ENCODE measurements around the gene PDE10A.

PDE10A gene

DNA sequence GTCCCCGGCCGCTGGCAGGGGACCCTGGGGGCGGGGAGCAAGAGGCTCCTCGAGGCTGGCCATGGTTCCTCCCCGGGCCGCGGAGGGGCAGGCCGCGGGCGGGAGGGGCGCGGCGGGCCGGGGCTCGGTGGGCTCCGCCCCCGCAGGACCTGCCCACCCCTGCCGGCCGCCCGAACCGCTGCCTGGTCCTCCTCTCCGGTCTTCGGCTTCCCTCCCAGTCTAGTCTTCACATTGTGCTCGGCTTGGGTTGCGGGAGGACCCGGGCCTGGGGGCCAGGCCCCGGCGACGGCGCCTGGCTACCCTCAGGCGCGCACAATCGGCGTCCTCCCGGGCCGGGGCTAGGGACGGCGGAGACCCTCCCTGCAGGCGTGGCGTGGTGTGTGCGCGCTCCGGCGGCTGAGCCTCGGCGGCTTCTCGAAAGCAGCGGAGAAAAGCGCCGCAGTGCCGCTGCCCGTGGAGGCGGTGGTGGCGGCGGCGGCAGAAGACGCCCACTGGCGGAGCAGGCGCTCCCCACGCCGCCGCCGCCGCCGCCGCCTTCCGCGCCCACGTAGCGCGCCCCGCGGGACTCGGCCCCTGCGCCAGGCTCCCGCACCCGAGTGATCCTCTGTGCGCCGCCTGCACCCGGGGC lies at the start of gene PDE10A:
Gene PDE10A (minus strand): TSS at position 493 of the 628 bp plus-strand sequence. CDS start 430 bp downstream, at position 63.
- DNase-seq, result peak; percentile 68

DNA sequence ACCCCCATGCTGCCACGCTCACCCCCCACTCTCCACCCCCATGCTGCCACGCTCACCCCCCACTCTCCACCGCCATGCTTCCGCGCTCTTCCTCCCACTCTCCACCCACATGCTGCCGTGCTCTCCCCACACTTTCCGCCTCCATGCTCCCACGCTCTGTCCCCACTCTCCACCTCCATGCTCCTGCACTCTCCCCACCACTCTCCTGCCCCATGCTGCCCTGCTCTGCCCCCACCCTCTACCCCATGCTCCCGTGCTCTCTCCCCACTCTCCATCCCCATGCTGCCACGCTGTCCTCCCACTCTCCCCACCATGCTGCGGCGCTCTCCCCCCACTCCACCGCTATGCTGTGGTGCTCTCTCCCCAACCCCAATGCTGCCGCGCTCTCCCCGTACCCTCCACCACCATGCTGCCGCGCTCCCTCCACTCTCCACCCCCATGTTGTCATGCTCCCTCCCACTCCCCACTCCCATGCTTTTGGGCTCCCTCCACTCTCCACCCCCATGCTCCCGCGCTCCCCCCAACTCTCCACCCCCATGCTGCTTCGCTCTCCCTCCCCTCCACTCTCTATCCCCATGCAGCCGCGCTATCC lies 46.0 kb upstream of the PDE10A start:
- DNase-seq, result no peak

DNA sequence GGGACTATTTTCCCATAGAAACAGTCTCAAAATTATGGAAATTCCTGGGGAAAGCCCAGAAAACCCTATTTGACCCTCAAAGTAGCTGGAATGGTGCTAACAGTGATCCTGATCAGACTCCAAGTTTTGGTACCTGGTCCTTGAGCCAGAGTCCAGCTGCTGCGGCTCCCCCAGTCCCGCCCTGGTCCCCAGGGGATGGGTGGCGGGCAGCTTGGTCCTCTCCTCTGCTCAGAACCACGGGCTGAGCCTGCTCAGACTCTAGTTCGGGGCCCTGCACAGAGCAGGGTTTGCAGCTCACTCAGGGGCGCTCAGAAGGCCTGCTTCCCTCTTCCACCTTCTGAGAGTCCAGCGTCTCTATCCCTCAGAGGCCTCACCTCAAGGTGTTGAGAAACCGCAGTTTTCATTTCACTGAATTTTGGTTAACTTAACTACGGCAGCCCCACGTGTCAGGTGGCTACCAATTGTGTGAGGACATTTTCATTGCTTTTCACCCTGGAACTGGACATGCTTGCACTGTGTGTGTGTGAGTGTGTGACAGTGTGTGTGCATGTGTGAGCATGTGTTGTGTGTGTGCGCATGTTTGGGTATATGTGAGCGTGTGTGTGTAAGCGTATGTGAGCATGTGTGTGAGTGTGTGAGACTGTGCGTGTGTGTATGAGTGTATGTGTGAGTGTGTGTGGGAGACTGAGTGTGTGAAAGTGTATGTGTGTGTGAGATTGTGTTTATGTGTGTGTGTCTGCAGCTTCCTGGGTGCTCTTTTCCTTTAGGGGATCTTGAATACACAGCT lies 44.2 kb upstream of the PDE10A start:
- DNase-seq, result no peak

DNA sequence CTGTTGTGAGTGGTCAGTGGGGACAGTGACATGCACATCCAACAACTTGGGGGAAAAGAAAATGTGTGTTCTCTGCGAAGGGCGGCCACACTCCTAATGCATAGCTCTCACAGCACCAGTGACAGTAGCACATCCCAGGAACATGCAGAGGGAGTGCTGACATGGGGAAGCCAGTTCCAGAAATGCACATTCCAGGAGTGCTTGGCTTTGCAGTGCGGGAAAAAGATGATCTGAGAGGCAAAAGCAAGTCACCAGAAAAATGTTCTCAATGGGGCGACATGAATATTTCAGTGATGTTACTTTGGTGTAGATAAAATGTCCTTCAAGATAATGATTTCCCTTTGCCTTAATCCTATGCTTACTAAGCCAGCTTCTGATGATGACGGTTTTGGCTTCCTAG lies 42.9 kb upstream of the PDE10A start:
- DNase-seq, result no peak

DNA sequence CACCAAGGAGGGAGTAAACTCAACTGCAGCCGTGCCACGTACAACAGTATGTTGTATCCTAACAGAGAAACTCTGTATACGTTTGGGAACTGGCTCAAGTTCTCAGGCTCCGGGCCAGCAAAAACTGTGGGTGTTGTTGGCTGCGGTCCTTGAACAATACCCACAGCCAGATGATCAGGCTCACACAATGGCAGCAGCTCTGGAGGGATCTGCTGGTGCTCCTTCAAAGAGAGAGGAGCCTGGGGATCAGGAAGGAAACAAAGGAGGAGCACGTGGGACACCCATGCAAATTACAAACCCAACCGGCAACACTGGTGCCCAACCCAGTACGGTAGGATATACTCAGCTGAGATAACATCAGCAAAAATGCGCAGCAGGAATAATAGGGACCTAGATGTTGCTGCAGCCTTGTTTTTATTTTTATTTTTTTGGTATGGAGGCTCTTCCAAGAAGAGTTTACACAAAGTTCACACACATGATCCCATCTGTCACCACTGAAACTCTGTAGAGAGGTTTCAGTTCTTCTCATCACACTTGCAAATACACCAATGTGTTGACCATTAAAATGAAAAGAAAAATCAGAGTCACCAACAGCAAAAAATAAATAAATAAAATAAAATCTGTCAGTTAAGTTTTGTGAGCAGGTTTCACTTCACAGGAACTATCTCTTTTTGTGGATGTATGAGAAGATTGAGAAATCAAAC lies 41.2 kb upstream of the PDE10A start:
- DNase-seq, result peak; percentile 36

DNA sequence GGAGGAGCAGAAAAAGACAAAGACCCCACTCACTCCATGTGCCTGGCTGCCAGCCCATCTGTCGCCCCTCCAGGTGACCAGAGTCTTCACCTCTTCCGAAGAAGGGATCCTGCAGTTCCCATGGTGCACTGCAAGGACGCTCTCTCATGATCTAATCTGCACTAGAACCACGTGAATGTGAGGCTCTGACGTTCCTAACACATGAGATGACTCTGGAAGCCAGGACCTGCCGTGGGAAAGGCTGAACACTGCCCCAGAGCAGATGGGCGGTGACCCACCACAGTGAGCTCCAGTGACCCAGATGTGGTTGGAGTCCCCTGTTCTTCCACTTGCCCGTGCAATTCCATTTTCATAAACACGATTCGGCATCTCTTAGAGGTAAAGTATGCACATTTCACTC lies 39.6 kb upstream of the PDE10A start:
- DNase-seq, result no peak

DNA sequence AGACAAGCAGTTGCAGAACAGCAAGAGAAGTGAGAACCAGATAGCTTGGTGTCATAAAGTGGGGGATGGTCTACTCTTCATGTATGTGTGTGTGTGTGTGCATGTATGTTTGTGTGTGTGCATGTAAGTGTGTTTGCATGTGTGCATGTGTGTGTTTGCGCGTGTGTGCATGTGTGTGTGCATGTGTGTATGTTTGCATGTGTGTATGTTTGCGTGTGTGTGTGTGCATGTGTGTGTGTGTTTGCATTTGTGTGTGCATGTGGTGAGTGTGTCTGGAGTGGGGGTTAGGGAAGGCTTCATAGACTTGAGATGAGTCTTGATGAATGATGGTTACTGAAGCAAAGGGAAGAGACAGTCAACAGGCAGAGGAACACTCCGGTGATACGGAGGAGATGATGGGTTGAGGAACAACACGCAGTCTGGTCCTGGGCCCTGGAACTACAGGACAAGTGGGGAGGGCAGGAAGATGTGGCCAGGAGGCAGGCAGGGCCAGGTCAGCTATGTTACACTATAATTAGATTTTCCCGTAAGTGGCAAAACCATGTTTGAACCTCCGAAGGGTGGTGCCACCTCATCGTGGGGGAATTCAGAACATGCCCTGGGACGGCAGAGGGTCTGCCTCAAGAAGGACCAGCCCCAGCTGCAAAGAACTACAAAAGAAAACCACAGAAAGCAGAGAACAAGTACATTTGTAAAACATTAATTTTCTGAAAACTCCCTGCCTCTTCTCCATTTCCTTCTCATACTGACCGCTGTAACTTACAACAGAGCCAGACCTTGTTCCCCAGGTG lies 38.7 kb upstream of the PDE10A start:
- no peak for DNase-seq

DNA sequence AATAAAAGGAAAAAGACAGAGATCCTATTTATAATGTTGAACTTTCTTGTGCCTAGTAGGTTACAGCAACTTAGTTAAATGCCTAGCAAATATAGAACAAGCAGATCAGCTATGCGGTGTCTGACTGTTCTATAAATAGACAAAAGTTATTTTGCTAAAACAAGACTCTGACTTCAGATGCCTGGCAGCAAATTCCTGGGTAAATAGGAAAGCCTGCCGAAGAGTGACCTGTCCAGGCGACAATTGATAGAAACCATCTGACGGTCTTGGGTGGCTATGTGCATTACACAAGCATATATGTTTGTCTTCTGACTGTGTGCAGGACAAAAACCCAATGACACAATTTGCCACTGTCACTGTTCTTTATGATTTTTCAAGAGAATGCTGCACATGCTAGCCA lies 38.0 kb upstream of the PDE10A start:
- no peak for DNase-seq

DNA sequence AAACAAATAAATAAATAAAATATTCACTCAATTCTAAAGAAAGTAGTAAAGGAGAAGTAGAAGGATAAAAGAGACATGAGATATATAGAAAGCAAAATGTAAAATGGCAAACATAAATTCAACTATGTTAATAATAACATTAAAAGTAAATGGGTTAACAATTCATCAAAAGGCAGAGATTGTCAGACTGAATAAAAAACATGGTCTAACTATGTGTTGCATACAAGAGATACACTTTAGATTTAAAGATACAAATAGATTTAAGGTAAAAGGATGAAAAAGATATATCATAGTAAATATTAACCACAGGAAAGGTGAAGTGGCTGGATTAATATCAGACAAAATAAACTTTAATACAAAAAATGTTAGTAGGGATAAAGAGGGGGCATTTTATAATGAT lies 35.8 kb upstream of the PDE10A start:
- DNase-seq, result no peak

DNA sequence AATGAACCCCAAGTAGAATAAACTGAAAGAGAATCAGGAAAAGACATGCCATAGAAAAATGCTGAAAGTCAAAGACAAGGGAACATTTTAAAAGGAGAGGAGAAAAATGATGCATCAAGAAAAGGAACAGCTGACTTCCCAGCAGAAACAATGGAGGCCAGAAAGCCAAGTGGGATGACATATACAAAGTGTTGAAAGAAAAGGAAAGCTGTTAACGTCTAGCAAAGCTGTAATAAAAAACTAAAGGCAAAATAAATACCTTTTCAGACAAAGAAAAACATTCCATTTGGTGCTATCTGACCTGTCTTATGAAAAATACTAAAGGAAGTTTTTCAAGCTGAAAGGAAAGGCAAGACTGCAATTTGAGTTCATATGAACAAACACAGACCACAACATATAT lies 34.1 kb upstream of the PDE10A start:
- no peak for DNase-seq

DNA sequence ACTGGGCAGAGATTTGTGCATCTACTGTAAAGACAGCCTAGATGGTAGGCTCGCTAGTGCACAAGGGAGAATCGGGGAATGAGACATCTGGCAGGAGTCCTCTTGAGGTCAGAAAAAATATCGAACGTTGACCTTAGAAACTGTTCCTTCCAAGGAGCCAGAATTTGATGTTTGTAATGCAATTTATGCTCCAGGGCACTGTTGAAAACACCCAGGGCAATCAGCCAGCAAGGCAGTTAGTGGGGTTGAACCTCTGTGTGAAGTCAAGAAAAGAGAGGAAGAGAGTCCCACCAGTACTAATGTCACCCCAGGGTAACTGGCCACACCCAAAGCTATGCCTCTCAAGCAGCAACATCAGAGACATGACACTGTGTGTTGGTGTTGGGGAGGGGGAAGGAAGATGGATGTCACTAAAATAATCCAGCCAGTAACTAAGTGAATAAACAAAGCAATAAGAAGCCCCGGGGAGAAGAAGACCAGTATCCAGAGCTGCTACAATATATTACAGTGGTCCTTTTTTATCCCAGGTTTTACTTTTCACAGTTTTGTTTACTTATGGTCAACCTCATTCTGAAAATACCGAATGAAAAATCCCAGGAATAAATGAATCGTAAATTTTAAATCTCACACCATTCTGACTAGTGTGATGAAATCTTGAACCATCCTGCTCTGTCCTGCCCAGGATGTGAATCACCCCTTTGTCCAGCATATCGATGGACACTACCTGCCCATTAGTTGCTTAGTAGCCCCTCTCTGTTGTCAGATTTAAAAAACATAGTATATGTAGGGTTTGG lies 32.9 kb upstream of the PDE10A start:
- DNase-seq, result no peak

DNA sequence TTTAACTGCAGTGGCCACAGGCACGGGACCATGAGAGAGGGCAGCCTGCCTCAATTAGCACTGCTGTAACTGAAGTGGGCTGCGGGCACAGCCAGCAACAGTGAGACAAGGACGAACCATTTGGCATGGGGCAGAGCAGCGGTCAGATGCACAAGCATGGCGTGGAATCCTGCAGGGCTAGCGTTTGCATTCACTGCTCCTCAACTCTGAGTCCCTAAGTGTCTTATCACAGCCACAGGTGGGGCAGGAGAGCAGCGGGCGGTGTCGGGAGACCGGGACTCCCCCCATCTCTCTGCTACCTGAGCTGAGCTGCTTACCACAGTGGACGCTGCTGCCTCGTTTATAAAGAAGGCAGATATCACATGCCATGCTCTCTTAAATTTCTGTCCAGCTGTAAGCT lies 31.3 kb upstream of the PDE10A start:
- DNase-seq, result no peak

DNA sequence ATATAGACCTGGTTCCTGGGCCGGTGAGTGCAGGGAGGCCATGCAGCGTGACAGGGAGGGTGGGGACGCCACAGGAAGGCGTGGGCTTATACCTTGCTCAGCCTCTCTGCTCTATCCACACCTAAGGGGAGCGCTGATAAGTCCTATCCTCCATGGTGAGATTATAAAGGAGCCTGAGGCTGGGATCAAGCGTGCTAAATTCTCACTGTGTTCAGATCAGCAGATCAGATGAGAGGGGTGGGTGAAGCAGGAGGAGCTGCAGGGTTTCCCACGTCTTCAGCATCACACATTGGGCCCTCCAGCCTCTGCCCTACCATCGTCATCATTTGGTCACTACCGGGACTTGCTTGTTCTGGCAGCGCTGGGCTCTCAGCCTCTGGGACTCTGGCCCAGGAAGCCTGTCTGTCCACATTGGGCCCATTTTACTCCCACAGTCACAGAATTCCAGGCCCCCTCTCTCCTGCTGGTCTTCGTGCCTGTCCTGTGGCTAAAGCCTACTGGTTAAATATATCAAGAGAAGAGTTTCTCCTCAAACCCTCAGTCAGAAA lies 29.1 kb upstream of the PDE10A start:
- DNase-seq, result no peak

DNA sequence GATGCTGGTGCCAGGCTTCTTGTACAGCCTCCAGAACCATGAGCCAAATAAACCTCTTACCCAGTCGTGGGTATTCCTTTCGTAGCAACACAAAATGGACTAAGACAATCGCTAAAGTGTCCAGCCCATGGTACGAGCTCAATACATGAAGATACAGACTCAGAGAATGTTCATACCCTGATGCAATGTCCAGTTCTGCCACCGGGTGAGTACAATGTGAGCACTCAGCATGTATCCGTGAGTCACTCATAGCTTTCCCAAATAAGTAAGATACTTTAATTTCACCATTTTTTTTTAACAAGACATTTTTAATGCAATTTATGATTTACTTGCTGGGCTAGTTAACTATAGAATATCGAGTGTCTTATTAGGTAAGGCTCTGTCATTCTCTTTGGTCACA lies 26.7 kb upstream of the PDE10A start:
- no peak for DNase-seq

DNA sequence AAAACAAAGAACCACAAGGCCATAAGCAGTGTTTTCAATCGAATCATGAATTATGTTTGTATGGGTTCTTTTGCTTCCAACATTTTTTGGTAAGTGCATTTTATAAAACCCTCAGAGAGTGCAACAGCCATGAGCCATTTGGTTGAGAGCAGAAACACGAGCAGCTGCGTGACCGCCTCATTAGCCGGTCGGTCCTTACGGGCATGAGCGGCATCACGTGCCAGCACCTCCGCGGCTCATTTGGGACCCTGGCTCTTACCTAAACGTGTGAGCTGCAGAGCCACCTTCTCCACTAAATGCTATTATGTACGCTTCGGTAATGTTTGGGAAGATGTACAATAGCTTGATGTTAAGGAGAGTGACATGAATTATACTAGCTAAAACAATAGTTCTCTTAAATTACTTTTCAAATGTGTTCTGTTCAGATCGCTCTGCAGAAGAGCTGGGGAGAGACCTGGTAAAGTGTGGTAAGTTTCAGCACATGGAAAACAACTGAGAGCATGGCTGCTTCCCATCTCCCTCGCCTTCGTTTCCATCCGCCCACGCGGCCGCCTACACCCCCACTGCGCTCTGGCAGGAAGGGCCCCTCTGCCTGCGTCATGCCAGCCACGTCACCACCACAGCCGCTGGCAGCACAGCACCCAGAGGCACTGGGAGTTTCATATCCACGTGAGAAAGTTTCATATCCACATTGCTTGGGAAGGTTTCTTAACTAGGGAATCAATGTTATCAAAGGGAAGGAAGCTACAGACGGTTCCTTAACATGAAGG lies 23.7 kb upstream of the PDE10A start:
- no peak for DNase-seq

DNA sequence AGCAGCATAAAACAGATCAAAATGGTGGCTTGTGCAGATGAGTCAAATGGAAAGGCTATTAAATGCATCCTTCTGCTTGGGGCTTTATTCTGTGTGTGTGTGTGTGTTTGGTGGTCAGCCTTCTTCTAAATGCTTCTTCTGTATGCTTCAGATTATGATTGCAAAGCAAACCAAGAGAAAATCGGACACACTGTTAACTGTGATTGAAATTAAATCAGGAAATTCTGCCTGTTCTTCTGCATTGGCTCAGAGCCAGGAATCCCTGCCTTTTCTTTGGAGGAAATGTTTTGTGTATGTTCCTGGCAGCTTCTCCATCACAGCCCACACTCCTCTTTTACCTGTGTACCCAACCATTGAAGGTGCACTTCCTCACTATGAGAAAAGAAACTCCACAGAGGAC lies 22.3 kb upstream of the PDE10A start:
- no peak for DNase-seq

DNA sequence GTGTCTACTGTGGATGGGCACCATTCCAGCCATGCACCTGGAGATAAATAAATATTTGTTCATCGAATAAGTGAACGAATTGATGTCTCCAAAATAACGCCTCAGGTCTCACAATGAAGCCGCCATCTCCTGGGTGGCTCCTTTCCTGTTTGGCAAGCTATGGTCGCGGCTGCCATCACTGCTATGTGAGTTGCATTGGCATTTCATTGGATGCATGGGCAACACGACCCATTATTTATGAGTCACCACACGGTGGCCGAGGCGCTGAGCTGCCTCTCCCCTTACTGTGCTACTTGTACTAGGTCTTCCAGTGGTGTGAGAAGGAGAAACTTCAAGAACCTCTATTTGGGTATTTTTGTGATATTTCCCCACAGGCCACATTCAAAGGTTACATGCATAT lies 21.3 kb upstream of the PDE10A start:
- DNase-seq, result peak; percentile 44

DNA sequence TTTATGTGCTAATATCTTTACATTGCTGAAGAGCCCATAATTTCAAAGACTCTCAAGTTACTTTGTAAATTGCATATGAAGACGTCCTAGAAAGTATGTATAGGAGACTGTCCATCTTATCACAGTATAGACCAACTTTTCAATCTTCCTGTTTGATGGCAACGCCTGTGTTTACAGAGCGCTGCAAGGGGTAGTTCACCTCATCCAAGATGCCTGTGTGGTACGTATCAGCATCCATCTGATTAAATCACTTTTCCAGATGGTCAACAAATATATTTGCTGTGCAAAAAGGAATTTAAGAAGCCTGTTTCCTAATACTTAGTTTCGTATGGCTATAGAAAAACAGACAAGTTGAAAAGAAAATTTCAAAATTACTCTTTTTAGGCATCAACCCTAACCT lies 17.9 kb upstream of the PDE10A start:
- no peak for DNase-seq

DNA sequence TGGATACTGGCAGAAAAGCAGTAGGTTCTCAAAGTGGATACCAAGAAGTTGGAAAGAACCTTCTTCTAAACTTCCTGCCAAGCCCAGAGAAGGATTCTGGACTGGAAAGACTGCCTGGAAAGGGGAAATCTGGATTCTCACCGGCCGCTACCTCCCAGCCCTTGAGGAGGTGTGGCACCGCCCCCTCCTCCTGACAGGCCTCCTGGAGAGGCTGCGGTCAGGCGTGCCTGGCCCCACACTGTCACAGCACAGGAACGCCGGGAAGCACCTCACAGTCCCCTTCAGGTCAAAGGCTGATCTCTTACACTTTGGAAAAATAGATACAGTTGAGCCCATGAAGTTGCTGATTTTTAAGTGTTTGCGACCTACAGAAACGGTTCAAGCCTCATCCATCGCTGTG lies 16.3 kb upstream of the PDE10A start:
- no peak for DNase-seq

DNA sequence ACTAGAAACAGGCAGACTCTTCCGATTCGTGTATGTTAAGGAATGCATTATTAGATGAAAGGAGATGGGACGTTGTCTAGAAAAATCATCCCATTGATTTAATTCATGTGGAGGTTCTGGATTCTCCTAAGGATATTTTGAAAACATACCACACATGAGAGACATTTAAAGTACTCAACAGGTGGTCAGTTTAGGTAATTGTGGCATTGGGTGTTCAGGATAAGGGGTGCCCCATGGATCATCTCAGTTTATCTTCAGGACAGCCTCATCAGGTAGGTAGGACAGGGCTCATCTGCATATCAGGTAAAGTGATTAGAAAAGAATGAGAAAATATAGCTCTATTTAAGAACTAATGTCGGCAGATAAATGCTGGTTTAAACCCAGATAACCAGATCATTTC lies 15.9 kb upstream of the PDE10A start:
- DNase-seq, result no peak

DNA sequence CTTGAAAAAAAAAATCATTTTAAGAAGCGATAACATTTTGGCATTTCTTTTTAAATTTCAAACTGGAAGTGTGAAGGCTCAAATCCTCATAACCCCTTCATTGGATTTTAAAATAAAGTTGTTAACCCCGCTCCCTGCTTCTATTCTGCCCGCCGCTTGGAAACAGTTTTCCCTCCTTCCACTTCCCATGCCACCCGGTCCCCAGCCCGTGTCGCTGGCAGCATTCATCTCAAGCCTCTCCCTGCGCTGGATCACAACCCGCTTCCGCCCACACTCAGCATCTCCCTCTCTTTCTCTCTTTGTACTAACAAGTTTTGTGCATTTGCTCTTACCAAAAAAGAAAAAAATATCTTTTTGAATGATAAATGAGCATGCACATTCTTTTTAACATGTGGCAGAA lies 15.4 kb upstream of the PDE10A start:
- no peak for DNase-seq

All from NCI-H1092 treated with DMSO at 0.1 percent for 48 hours (cell line).